HG02981 (cell line): ENCODE results near the gene RPAP3.
"Not testable (repeated sequence)": the region's sequence is repeated elsewhere in the genome, so short reads cannot be mapped to it uniquely, and the experiment has no call there.

Experiments
- ATAC-seq: cut with Tn5 transposase; IDR thresholded peaks from one replicate; pipeline ENCODE4 v1.9.1; 2021; ENCODE audit warnings: mild to moderate bottlenecking, moderate library complexity; ENCODE audit not compliant: unreplicated experiment

RPAP3 gene

DNA sequence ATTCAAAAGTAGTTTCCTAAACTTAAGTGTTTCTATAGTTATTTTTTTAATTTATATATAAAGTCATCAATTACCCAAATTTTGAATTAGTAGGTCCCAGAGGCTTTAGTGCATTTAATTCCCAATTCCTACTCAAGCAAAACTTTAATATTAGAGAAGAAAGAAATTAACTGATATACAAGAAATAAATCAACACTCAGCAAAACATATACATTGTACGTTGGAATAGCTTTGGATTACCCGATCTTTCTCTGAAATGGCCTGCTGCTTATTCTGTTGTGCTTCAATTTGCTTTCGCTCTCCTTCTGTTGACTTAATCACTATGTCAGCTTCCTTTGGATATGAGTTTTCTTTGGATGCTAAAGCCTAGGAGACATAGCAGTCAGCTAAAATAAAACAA lies 18.2 kb downstream of the RPAP3 start:
- no peak for ATAC-seq

DNA sequence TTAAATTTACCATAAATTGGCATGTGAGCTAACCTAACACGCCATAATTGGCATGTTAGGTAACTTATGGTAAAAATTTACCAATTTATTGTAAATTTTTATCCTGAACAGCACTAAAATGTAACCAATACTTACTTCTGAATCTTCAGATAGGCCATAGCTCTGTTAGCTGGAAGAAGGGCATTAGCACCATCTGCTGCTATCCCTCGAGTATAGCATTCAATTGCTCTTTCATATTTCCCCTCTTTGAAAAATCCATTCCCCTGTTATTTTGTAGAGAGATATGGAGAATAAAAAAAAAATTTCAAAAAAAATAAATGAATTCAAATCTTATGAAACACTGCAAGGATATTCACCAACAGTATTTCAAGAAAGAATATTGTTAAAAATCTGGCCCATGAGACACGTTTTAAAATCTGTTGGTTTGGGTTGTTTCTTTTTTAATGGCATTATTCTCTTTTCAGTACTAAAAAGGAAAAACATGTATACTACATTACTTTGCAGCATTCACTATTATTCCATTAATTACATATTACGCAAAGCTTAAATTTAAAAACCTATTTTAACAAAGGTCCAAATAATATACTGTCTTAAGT lies 19.1 kb downstream of the RPAP3 start:
- no peak for ATAC-seq

GRCh38 chr12:47679785-47680184 lies 26.0 kb downstream of the RPAP3 start:
- no peak for ATAC-seq

GRCh38 chr12:47672068-47672467 lies 33.8 kb downstream of the RPAP3 start:
- ATAC-seq, result no peak

GRCh38 chr12:47667935-47668334 lies 37.9 kb downstream of the RPAP3 start:
- not testable (repeated sequence) for ATAC-seq

GRCh38 chr12:47652521-47653234 lies 53.2 kb downstream of the RPAP3 start:
- ATAC-seq, result no peak

DNA sequence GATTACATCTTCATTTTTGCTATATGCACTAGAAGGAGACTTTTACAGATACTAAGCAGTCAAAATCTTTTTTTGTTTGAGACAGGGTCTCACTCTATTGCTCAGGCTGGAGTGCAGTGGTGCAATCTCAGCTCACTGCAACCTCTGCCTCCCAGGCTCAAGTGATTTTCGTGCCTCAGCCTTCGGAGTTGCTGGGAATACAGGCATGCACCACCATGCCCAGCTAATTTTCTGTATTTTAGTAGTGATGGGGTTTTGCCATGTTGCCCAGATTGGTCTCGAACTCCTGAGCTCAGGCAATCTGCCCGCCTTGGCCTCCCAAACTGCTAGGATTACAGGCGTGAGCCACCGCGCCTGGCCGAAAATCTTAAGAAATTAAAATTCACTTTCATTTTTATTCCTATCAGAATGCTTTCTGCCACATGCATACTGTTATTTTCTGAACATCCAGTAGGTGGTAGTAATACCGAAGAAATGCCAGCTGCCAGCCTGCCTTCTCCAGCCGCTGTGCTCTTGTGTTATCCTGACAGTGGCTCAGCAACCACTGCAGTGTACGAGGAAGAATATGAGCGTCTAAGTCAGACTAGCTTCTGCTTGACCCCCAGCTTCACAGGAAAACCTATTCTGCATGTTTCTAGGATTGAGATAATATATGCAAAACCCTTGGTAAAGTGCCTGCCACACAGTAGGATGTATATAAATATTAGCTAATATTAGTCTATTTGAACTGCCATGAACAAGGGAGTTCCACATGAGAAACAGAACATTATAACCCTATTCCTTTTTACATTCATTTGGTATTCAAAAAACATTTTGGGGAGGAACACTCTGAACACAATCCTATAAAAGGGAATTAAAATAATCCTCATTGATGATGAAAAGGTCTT lies 54.2 kb downstream of the RPAP3 start:
- ATAC-seq, result peak; percentile 78

DNA sequence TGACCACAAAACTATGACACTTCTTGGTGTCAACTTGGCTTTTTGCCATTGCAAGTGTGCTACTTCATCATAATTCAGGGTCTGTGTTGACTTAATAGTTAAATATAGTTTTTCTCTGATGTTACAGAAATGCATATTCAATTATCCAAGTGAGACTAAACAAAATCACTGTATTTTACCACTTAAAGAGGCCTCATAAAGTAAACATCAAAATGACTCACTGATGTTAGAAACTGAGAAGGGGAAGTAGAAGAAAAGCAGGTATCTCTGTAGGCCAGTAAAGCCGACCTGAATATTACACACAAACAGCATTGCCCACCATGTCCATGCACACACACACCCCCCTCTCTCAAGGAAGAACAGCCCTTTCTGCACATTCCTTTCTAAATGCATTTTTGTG lies 55.4 kb downstream of the RPAP3 start:
- ATAC-seq, result peak; percentile 46

DNA sequence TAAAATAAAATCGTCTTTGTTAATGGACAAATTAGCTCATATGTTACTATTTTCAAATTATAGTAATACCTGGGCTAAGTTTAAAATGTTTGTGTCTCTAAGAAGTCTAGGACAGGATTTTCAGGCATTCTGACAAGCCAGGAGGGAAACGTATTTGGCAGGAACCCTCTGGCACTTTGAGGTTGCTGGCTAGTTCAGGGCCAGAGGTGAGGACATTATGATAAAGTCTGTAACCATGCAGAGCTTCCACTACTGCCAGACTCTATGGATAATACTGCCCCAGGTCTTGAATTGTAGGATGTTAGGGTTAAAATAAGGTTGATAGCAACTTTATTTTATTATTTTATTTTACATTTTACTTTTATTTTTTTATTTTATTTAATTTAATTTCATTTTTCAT lies 56.4 kb downstream of the RPAP3 start:
- no peak for ATAC-seq

GRCh38 chr12:47648056-47648579 lies 57.7 kb downstream of the RPAP3 start:
- ATAC-seq, result no peak

- ATAC-seq, result not testable (repeated sequence)
Measured at GRCh38 chr12:47642310-47642709, 63.5 kb downstream of the RPAP3 start.

DNA sequence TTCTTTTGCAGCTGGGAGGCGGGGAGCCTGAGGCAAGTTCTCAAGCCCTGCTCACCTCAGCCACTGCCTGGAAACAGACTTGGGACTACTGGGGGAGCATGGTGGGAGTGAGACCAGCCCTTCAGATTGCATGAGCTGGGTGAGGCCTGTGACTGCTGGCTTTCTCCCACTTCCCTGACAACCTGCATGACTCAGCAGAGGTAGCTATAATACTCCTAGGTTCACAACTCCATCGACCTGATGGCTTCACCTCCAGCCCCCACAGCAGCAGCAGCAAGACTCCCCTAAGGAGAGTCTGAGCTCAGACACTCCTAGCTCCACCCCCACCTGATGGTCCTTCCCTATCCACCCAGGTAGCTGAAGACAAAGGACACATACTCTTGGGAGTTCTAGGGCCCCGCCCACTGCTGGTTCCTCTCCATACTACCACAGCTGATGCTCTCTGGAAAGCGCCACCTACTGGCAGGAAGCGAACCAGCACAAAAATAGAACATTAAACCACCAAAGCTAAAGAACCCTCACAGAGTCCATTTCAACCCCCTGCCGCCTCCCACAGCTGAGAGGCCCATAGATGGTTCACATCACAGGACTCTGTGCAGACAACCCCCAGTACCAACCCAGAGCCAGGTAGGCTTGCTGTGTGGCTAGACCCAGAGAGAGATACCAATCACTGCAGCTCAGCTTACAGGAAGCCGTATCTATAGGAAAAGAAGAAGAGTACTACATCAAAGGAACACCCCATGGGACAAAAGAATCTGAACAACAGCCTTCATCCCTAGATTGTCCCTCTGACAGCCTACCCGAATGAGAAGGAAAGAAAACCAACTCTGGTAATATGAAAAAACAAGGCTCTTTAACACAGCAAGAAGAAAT lies 68.7 kb downstream of the RPAP3 start:
- no peak for ATAC-seq

DNA sequence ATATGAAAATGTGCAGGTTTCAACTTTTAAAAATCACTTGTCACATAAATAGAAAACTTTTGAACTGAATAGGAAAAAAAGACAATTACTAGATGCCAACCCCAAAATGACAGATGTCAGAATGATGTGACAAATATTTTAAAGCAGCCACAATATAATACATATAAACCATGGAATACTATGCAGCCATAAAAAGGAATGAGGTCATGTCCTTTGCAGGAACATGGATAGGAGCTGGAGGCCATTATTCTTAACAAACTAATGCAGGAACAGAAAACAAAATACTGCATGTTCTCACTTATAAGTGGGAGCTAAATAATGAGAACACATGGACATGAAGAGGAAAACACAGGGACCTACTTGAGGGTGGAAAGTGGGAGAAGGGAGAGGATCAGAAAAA lies 70.1 kb downstream of the RPAP3 start:
- not testable (repeated sequence) for ATAC-seq

- no peak for ATAC-seq
Measured at GRCh38 chr12:47634127-47634526, 71.7 kb downstream of the RPAP3 start.

GRCh38 chr12:47621960-47622359 lies 83.9 kb downstream of the RPAP3 start:
- ATAC-seq, result no peak

- ATAC-seq, result no peak
Measured at GRCh38 chr12:47617476-47617875, 88.4 kb downstream of the RPAP3 start.

GRCh38 chr12:47616440-47616839 lies 89.4 kb downstream of the RPAP3 start:
- ATAC-seq, result no peak

DNA sequence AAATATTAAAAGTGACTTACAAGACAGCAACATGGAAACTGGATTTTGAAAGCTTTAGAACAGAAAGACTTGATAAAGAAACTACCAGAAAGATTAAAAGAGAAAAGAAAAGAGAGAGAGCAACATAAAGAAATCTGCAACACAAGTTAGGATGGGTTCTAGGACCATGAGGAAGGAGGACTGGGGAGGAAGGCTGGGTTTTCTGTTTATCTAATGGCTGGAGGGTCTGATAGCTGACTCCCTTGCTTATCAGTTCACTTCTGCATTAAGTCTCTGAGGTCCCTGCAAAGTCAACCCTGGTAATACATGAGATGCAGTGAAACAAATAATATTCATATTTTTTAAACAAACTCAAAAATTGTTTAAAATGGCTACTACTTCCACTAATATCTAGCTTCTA lies 90.1 kb downstream of the RPAP3 start:
- no peak for ATAC-seq

DNA sequence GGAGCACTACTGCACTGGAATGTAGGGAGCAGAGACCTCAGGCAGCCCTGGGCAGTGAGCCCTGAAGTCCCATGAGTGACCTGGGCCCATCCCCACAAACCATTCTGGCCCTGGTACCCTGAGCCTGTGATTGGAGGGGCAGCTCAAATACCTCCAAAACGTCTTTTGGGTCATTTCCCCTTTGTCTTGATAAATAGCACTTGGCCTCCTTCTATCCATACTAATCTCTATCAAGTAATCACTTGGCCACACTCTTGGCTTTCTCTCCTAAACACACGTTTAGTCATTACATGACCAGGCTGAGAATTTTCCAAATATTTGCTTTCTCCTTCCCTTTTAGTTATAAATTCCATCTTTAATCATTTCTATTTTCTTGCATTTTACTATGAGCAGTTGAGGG lies 91.3 kb downstream of the RPAP3 start:
- no peak for ATAC-seq

DNA sequence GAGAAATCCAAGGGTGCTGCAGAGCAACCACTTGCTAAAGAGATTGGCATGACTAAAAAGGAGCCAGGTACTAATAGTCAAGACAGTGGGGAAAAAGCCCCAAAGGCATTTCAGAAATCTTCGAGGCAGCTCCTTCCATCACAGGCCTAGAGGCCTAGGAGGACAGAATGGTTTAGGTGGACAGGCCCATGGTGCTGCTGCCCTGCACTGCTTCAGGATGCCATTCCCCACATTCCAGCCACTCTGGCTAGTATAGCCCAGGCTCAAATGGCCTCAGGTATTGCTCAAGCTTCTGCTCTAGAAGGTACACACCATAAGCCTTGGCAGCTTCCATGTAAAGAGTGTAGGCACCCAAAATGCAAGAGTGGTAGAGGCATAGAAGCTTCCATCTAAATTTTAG lies 92.9 kb downstream of the RPAP3 start:
- no peak for ATAC-seq

GRCh38 chr12:47611906-47612305 lies 93.9 kb downstream of the RPAP3 start:
- ATAC-seq, result no peak
